ENCODE data around the gene PRMT9.

Gene PRMT9

GRCh38 chr4:147589586-147589985, 94.4 kb downstream of the PRMT9 start:
- in situ Hi-C loops (cut with MboI; ENCODE audit: low pct_unique_long_range_greater_than_20kb, low sequenced_read_pairs): loop anchor here (25.0 kb wide), 1 partner anchor 427 kb away; no protein-coding TSS in a partner anchor

More at GRCh38 chr4:147589586-147589985, 94.4 kb downstream of the PRMT9 start:
- DNase-seq: no peak

All from KBM-7 (cell line).